Muscle of leg (tissue), 11 donors: ENCODE results near the gene PHLDA1. TPM values are rescaled to one million over a fixed set of nuclear protein-coding genes. Genes with fewer than 3 reads are reported as not detected.

Experiments
- DNase-seq: peaks from one replicate; pipeline ENCODE4 v3.0.0; 2013
- H3K27ac ChIP-seq: one replicate; pipeline ENCODE4 v1.5.1; 2013; ENCODE audit warnings: mild to moderate bottlenecking, low read length, control low read depth
- H3K27me3 ChIP-seq: one replicate; pipeline ENCODE4 v1.6.1; 2013; ENCODE audit warnings: low read length; ENCODE audit not compliant: control insufficient read depth, insufficient read depth
- H3K36me3 ChIP-seq: one replicate; pipeline ENCODE4 v1.6.1; 2013; ENCODE audit warnings: low read length; ENCODE audit not compliant: control insufficient read depth, insufficient read depth
- H3K4me1 ChIP-seq: one replicate; pipeline ENCODE4 v1.6.1; 2013; ENCODE audit warnings: low read length; ENCODE audit not compliant: control insufficient read depth, insufficient read depth
- H3K4me3 ChIP-seq: one replicate; pipeline ENCODE4 v1.5.1; 2013; ENCODE audit warnings: low read length, control low read depth
- H3K9me3 ChIP-seq: replicated peaks from 2 replicates; pipeline ENCODE4 v1.6.1; 2013; ENCODE audit warnings: low read depth, low read length; ENCODE audit not compliant: control insufficient read depth
- WGBS: methylation state at CpG from one replicate; pipeline ENCODE4 v1.1.5; 2013; ENCODE audit warnings: missing lambda C conversion rate; ENCODE audit not compliant: insufficient coverage; 5-methylcytosine and 5-hydroxymethylcytosine counted together
- polyA plus RNA-seq, 8 donors: library from polyadenylated mRNA; unstranded; fragments of 120-200 nt; gene quantifications; one replicate each; pipeline versions ENCODE4 v1.2.1 to v1.2.3, GENCODE V29; 2013; ENCODE audit warnings: inconsistent platforms in 1 of 8, low replicate concordance in 1 of 8; ENCODE audit not compliant: insufficient read length in 8 of 8, insufficient read depth in 1 of 8
- total RNA-seq: library from RNA; stranded (reverse); fragments of 120-200 nt; gene quantifications from one replicate; pipeline ENCODE4 v1.2.4, GENCODE V29; 2013

The PHLDA1 gene
- total and polyA plus RNA-seq, 9 donors: 15.3 to 42.0 (median 23.8) TPM

DNA sequence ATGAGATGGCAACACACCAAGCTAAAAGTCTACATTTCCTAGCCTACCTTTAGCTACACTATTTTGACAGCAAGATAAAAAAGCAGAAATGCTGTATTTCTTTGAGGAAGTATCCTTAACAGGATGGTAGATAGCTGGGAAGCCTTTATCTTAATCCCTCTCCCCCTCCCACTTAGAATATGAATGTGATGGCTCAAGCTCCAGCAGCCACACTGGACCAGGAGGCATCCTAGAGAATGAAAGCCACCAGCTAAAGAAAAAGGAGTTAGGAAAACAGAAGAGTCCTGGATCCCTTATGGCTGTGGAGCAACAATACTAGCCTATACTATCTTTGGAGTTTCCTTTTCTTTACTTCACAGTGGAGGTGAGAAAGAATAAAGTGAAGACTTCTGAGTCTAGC, 37.8 kb upstream of the PHLDA1 start:
- H3K4me3 ChIP-seq: no peak overlapping the region
- no peak overlapping the region for H3K27ac ChIP-seq
- H3K27me3 ChIP-seq: no peaks in the 10 kb centered on the region
- peaks cover 12% of the 10 kb centered on the region for H3K9me3 ChIP-seq
- no peak for DNase-seq
- H3K36me3 ChIP-seq: peaks cover 18% of the 10 kb centered on the region
- no peaks in the 10 kb centered on the region for H3K4me1 ChIP-seq

DNA sequence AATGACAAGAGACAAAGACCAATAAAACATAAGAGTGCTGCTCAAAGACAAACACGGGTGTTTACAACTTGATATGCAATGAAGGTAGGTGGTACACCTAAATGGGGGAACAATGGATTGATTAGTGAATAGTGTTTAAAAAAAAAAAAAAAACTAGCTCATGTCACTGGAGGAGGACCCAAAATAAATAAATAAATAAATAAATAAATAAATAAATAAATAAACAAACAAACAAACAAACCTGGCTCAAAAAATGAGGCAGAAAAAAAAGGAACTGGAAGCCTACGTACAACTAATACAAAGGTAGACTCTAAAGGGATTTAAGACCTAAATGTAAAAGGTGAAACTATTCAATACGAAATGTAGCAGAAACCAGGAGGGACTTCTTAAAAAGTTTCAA, 34.3 kb upstream of the PHLDA1 start:
- Histone ChIP-seq H3K27me3 (no peaks in the 10 kb centered on the region), H3K4me1 (no peaks in the 10 kb centered on the region), H3K36me3 (peaks cover 21% of the 10 kb centered on the region), H3K4me3 (no peak overlapping the region), H3K27ac (no peak overlapping the region), H3K9me3 (peaks cover 12% of the 10 kb centered on the region)
- WGBS: no CpG with 5 or more reads among the region's 3 CpGs
- no peak for DNase-seq

- Histone ChIP-seq H3K9me3 (peaks cover 12% of the 10 kb centered on the region), H3K4me1 (no peaks in the 10 kb centered on the region), H3K36me3 (peaks cover 19% of the 10 kb centered on the region), H3K27ac (no peak overlapping the region), H3K4me3 (no peak overlapping the region), H3K27me3 (no peaks in the 10 kb centered on the region)
- no CpG with 5 or more reads among the region's 1 CpG for WGBS
- no peak for DNase-seq
Measured at GRCh38 chr12:76064904-76065303, 33.3 kb upstream of the PHLDA1 start.

DNA sequence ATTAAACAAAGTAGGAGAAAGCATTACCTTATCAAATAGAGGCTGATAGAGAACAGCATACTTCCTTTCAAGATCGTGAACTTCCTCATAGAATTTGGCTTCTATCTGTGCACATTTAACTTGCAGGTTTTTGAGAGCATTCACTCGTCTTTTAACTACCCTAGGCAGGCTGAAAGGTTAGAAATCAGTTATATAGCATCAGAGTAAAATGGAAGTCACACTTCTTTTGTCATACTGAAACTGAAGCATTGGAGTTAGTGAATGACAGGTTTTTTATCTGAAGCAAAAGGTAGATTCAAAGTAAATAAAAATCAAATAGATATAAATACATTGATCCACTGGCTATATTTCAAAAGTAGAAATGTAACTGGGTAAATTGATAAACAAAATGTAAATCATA, 28.5 kb upstream of the PHLDA1 start:
- no peak for DNase-seq
- H3K27ac ChIP-seq: no peak overlapping the region
- no CpG with 5 or more reads among the region's 2 CpGs for WGBS
- no peaks in the 10 kb centered on the region for H3K4me1 ChIP-seq
- peaks cover 5% of the 10 kb centered on the region for H3K9me3 ChIP-seq
- H3K27me3 ChIP-seq: no peaks in the 10 kb centered on the region
- H3K36me3 ChIP-seq: peaks cover 35% of the 10 kb centered on the region
- H3K4me3 ChIP-seq: no peak overlapping the region

GRCh38 chr12:76057326-76057725, 25.8 kb upstream of the PHLDA1 start:
- no peak for DNase-seq
- H3K4me1 ChIP-seq: no peaks in the 10 kb centered on the region
- H3K4me3 ChIP-seq: no peak overlapping the region
- no peak overlapping the region for H3K27ac ChIP-seq
- H3K9me3 ChIP-seq: no peaks in the 10 kb centered on the region
- no peaks in the 10 kb centered on the region for H3K27me3 ChIP-seq
- WGBS: 71% methylated on average over 7 of the region's 7 CpGs
- peaks cover 36% of the 10 kb centered on the region for H3K36me3 ChIP-seq

GRCh38 chr12:76055393-76055792, 23.8 kb upstream of the PHLDA1 start:
- Histone ChIP-seq H3K27ac (no peak overlapping the region), H3K4me3 (no peak overlapping the region), H3K4me1 (no peaks in the 10 kb centered on the region), H3K27me3 (no peaks in the 10 kb centered on the region), H3K9me3 (no peaks in the 10 kb centered on the region), H3K36me3 (peaks cover 32% of the 10 kb centered on the region)
- no CpG with 5 or more reads among the region's 2 CpGs for WGBS
- DNase-seq: no peak

DNA sequence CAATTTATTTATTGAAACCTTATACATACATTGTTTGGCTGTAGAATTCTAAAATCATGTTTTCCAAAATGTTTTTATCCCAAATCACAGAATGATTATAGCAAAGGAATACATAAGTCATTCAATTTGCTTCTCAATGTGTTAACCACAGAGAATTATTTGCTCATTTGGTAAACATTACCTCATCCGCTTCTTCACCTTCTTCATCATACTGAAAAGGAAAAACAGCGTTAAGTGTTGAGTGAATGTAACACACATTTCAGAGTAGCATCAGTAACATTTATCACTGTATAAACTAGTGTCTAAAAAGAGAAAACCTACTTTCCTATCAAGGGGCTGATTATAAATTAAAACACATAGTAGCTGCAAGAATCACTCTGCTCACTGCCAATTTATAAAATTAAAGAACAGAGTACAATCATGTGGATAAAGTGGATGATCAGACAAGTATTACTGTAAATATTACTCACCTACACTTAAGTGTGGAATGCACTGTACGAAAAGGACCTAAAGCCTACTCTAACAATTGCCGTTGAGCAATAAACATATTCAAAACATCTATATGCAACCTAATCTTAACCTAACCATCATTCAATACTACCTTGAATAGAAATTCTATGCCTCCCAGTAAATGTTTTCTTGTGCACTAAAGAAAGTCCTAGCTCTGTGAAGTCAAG, 18.1 kb upstream of the PHLDA1 start:
- no CpG with 5 or more reads among the region's 4 CpGs for WGBS
- peaks cover 11% of the 10 kb centered on the region for H3K36me3 ChIP-seq
- no peaks in the 10 kb centered on the region for H3K27me3 ChIP-seq
- H3K27ac ChIP-seq: no peak overlapping the region
- H3K9me3 ChIP-seq: no peaks in the 10 kb centered on the region
- no peak overlapping the region for H3K4me3 ChIP-seq
- H3K4me1 ChIP-seq: no peaks in the 10 kb centered on the region
- no peak for DNase-seq

DNA sequence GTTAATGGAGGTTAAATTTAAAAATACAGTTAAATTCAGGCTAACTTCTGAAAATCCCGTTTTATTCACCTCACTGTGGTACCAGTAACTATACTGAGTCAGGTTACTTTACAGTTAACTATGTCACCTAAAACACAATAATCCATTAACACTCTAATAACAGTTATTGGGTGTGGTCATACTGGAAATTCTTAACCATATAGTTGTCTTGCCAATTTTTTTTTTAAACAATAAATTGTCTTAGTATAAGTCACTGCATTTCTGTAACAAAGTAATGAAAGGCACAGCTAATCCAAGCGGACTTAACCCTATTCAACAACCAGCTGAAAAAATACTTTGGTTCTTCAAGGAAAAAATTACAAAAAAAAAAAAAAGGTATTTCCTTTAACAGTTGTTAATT, 16.2 kb upstream of the PHLDA1 start:
- peaks cover 12% of the 10 kb centered on the region for H3K36me3 ChIP-seq
- no peak overlapping the region for H3K4me3 ChIP-seq
- no peaks in the 10 kb centered on the region for H3K4me1 ChIP-seq
- no peak for DNase-seq
- no peaks in the 10 kb centered on the region for H3K27me3 ChIP-seq
- H3K27ac ChIP-seq: no peak overlapping the region
- no CpG with 5 or more reads among the region's 2 CpGs for WGBS
- no peaks in the 10 kb centered on the region for H3K9me3 ChIP-seq

DNA sequence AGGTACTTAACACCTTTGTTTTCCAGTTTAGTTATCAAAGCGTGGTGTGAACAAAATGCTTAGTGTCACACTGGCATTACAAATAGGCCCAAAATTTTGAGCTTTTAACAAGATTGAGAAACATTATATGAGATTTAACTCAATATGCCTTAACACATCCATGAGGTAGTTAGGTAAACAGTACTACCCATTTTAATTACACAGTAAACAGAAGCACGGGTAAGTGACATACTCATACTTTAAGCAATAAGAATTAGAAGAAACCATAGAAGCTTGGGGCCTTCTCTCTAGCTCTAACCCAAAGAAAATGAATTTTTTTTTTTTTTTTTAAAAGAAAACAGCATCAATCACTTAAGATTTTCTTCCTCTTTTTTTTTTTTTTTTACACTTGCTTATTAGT, 15.5 kb upstream of the PHLDA1 start:
- Histone ChIP-seq H3K4me3 (no peak overlapping the region), H3K27ac (no peak overlapping the region), H3K4me1 (no peaks in the 10 kb centered on the region), H3K9me3 (no peaks in the 10 kb centered on the region), H3K27me3 (no peaks in the 10 kb centered on the region), H3K36me3 (peaks cover 12% of the 10 kb centered on the region)
- no CpG with 5 or more reads among the region's 2 CpGs for WGBS
- DNase-seq: no peak

DNA sequence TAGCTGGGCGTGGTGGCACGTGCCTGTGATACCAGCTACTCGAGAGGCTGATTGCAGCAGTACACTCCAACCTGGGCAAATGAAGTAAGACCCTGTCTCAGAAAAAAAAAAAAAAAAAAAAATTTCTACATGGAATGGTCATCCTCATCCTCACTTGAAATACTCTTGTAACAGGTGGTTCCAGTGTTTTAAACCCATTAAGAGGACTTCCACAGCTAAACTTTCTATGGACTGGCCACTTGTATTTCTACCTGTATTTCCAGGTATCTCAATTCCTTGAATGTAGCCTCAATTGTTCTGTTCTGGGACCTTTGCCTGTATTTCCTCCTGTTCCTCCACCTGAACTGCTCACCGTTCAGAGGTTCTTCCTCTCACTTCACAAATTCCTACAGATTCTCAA, 11.8 kb upstream of the PHLDA1 start:
- Histone ChIP-seq H3K4me3 (no peak overlapping the region), H3K9me3 (no peaks in the 10 kb centered on the region), H3K27ac (no peak overlapping the region), H3K27me3 (no peaks in the 10 kb centered on the region), H3K4me1 (no peaks in the 10 kb centered on the region), H3K36me3 (peaks cover 9% of the 10 kb centered on the region)
- WGBS: 93% methylated on average over 1 of the region's 4 CpGs
- DNase-seq: no peak

- no CpG with 5 or more reads among the region's 2 CpGs for WGBS
- DNase-seq: no peak
- no peaks in the 10 kb centered on the region for H3K27me3 ChIP-seq
- H3K36me3 ChIP-seq: peaks cover 9% of the 10 kb centered on the region
- H3K27ac ChIP-seq: no peak overlapping the region
- no peak overlapping the region for H3K4me3 ChIP-seq
- peaks cover 3% of the 10 kb centered on the region for H3K4me1 ChIP-seq
- H3K9me3 ChIP-seq: no peaks in the 10 kb centered on the region
Measured at GRCh38 chr12:76042147-76042546, 10.6 kb upstream of the PHLDA1 start.
